ENCODE measurements around the gene TAS2R31. TPM values are rescaled to one million over a fixed set of nuclear protein-coding genes. Genes with fewer than 3 reads are reported as not detected.
"Not testable (repeated sequence)": the region's sequence is repeated elsewhere in the genome, so short reads cannot be mapped to it uniquely, and the experiment has no call there.

The TAS2R31 gene
- polyA plus RNA-seq, 2 of the 4 experiments (the other 2 are of a cell fraction): 0.17 to 1.1 TPM

DNA sequence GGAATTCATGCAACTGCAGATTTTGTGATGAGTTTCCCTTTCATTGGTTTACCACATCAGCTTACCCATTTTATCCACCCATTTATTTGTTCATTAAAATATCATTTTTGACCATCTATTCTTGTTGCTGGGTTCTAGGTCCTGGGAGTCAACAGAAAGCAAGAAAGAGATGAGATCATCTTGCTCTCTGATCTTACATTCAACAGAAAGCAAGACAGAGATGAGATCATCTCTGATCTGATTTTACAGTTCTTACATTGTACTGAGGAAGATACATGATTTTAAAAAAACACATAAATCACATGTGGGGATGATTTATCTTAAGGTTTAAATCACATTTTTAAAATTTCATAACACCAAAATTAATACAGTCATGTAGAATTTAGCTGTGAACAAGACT lies 28.6 kb upstream of the TAS2R31 start (continued):
- TF ChIP-seq MAZ (IDR thresholded peaks at IDR 0.05; ENCODE audit: borderline replicate concordance, low read depth, low read length): no peak
- no peak for TF ChIP-seq CBX8 (IDR thresholded peaks at IDR 0.05)
- TF ChIP-seq FOXS1 (CRISPR knock-in tag; IDR thresholded peaks at IDR 0.05): no peak
- no peak for TF ChIP-seq KDM5A (IDR thresholded peaks at IDR 0.05)
- no peak for TF ChIP-seq RCOR1 (IDR thresholded peaks at IDR 0.05; ENCODE audit: low read depth, low read length)
- TF ChIP-seq ZC3H11A (IDR thresholded peaks at IDR 0.05): no peak
- TF ChIP-seq E2F6 (IDR thresholded peaks at IDR 0.05; ENCODE audit: borderline replicate concordance, low read depth): no peak
- TF ChIP-seq RFX5 (IDR thresholded peaks at IDR 0.05): no peak

DNA sequence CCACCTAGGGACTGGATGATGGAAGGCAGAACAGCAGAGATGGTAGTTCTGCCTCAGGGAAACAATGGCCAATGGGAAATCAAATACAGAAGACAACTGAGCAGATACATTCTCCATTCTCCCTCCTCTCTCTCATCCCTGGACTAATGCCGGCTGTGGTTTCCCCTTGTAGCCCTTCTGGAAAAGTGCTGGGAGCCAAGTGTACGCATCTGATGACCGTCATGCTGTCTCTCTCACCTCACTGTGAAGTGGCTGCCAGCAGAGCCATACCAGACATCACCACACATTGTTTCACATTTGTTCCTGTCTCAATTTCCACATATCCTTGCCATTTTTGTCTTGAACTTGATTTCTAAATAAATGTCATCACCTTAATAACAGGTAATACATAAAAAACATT lies 27.8 kb upstream of the TAS2R31 start:
- no peak overlapping the region for H3K27ac ChIP-seq
- H3K4me3 ChIP-seq: no peak overlapping the region
- no peak for TF ChIP-seq REST (IDR thresholded peaks at IDR 0.05)
- no peak for TF ChIP-seq NFE2L2 (conservative IDR thresholded peaks at IDR 0.05; ENCODE audit: low read length)
- TF ChIP-seq RCOR1 (IDR thresholded peaks at IDR 0.05; ENCODE audit: low read depth, low read length): no peak
- TF ChIP-seq MAZ (IDR thresholded peaks at IDR 0.05; ENCODE audit: borderline replicate concordance, low read depth, low read length): no peak
- TF ChIP-seq CHD4 (IDR thresholded peaks at IDR 0.05; ENCODE audit: borderline replicate concordance): no peak
- no peak for TF ChIP-seq HOXB5 (CRISPR knock-in tag; IDR thresholded peaks at IDR 0.05)
- TF ChIP-seq, protein P1, sequence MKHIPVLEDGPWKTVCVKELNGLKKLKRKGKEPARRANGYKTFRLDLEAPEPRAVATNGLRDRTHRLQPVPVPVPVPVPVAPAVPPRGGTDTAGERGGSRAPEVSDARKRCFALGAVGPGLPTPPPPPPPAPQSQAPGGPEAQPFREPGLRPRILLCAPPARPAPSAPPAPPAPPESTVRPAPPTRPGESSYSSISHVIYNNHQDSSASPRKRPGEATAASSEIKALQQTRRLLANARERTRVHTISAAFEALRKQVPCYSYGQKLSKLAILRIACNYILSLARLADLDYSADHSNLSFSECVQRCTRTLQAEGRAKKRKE (CRISPR knock-in tag; IDR thresholded peaks at IDR 0.05; ENCODE audit: low read depth): no peak
- H3K9me3 ChIP-seq: no peaks in the 10 kb centered on the region
- H3K4me1 ChIP-seq: no peaks in the 10 kb centered on the region
- no peak overlapping the region for H3K4me2 ChIP-seq
- FAIRE-seq (no peak), DNase-seq (ENCODE audit: low read depth in 1 of 2, low spot score in 1 of 2) (no peak), ATAC-seq (no peak)
- ChIA-PET POLR2A (no interaction called here), CTCF (no interaction called here)
- 94% methylated on average over 3 of the region's 3 CpGs for WGBS (ENCODE audit: missing lambda C conversion rate)

DNA sequence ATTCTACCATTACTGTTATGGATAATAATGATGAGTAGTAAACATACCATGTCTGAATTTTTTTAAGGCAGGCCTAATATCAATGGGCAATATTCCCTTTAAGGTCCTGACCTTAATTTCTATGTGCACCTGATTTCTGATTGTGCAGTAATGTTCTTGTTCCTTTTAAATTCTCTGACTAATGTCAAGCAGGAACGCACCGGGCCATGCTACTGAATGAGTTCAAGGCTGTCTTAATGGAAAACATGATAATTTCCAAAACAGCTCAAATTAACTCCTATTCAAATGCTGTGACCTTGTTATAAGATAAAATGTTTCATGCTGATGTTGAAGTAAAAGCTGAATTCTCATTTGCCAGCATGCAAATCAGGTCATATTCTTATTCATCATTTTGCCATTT lies 24.1 kb upstream of the TAS2R31 start:
- peak; percentile 92 for FAIRE-seq
- ChIA-PET POLR2A (no interaction called here), CTCF (interaction anchor here (0.7 kb wide), 1 partner anchor 177 kb away, joined by 3 read pairs; no protein-coding TSS in a partner anchor)
- DNase-seq (ENCODE audit: low read depth in 1 of 2, low spot score in 1 of 2): no peak
- no peak for ATAC-seq
- H3K4me1 ChIP-seq: no peaks in the 10 kb centered on the region
- no peak for TF ChIP-seq SMC3 (IDR thresholded peaks at IDR 0.05)
- TF ChIP-seq TFCP2L1 (CRISPR knock-in tag; IDR thresholded peaks at IDR 0.05): no peak
- TF ChIP-seq TP53 (CRISPR knock-in tag; IDR thresholded peaks at IDR 0.05): no peak
- TF ChIP-seq BCL3 (IDR thresholded peaks at IDR 0.05): no peak
- TF ChIP-seq FOSL2 (IDR thresholded peaks at IDR 0.05): no peak
- TF ChIP-seq FOSL2 (CRISPR knock-in tag; IDR thresholded peaks at IDR 0.05): no peak
- TF ChIP-seq HOXB13 (CRISPR knock-in tag; IDR thresholded peaks at IDR 0.05; ENCODE audit: low read depth): no peak
- TF ChIP-seq PHF8 (IDR thresholded peaks at IDR 0.05; ENCODE audit: borderline replicate concordance, low read depth): no peak
- TF ChIP-seq JUNB (IDR thresholded peaks at IDR 0.05): no peak
- H3K4me3 ChIP-seq: no peak overlapping the region
- H3K9me3 ChIP-seq: no peaks in the 10 kb centered on the region
- H3K4me2 ChIP-seq: no peak overlapping the region
- WGBS (ENCODE audit: missing lambda C conversion rate): 92% methylated on average over 2 of the region's 2 CpGs
- no peak overlapping the region for H3K27ac ChIP-seq

DNA sequence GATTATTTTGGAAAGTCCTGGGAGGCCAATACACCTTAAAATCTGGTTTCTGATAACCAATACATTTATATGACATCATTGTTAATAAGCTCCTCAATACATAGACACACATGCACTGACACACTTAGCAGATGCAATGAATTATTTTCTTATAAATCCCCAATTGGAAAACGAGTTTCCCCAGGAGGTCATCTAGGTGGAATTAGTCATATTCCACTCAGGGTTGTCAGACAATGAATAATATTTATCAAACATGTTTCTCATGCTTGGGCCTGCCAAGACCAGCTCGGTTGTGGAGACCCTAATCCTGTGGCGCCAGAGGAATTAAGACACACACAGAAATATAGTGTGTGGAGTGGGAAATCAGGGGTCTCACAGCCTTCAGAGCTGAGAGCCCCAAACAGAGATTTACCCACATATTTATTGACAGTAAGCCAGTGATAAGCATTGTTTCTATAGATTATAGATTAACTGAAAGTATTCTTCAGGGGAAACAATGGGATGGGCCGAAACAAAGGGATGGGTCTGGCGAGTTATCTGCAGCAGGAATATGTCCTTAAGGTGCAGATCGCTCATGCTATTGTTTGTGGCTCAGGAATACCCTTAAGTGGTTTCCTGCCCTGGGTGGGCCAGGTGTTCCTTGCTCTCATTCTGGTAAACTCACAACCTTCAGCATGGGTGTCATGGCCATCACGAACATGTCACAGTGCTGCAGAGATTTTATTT lies 18.8 kb upstream of the TAS2R31 start:
- H3K9me3 ChIP-seq; H3K4me2 ChIP-seq; H3K27ac ChIP-seq; POLR2A ChIA-PET; H3K4me3 ChIP-seq; ATAC-seq; H3K4me1 ChIP-seq; DNase-seq (ENCODE audit: low read depth in 1 of 2, low spot score in 1 of 2); FAIRE-seq; CTCF ChIA-PET: not testable (repeated sequence)
- WGBS (ENCODE audit: missing lambda C conversion rate): 89% methylated on average over 7 of the region's 7 CpGs
